Hepatocyte (in vitro differentiated cells): Measurements from ENCODE around the gene PADI4. TPM values are rescaled to one million over a fixed set of nuclear protein-coding genes. Genes with fewer than 3 reads are reported as not detected.

Source experiments
- DNase-seq: peaks from one replicate; pipeline ENCODE4 v3.0.0-alpha.2; 2016; ENCODE audit warnings: low spot score
- H2AFZ ChIP-seq: fragments of 200-600 bp; sonication (generic); 2 replicates; pipeline ENCODE4 v1.6.0; 2016; ENCODE audit warnings: antibody characterized with exemption, mild to moderate bottlenecking
- H3K27ac ChIP-seq: fragments of 200-600 bp; sonication (generic); 2 replicates; pipeline ENCODE4 v1.5.1; 2016; ENCODE audit warnings: mild to moderate bottlenecking
- H3K27me3 ChIP-seq: fragments of 200-600 bp; sonication (generic); 2 replicates; pipeline ENCODE4 v1.6.1; 2016
- H3K36me3 ChIP-seq: fragments of 200-600 bp; sonication (generic); replicated peaks from 2 replicates; pipeline ENCODE4 v1.5.1; 2016; ENCODE audit warnings: low read depth; ENCODE audit not compliant: insufficient read depth
- H3K4me1 ChIP-seq: fragments of 200-600 bp; sonication (generic); 2 replicates; pipeline ENCODE4 v1.5.1; 2016; ENCODE audit warnings: mild to moderate bottlenecking, moderate library complexity; ENCODE audit not compliant: insufficient read depth
- H3K4me2 ChIP-seq: fragments of 200-600 bp; sonication (generic); 2 replicates; pipeline ENCODE4 v1.6.0; 2016
- H3K4me3 ChIP-seq: fragments of 200-600 bp; sonication (generic); 2 replicates; pipeline ENCODE4 v1.5.1; 2016; ENCODE audit warnings: mild to moderate bottlenecking
- H3K79me2 ChIP-seq: fragments of 200-600 bp; sonication (generic); 2 replicates; pipeline ENCODE4 v1.6.0; 2017; ENCODE audit warnings: mild to moderate bottlenecking
- H3K9me2 ChIP-seq: fragments of 200-600 bp; sonication (generic); replicated peaks from 2 replicates; pipeline ENCODE4 v1.6.0; 2017; ENCODE audit warnings: mild to moderate bottlenecking; ENCODE audit not compliant: insufficient read depth
- H3K9me3 ChIP-seq: fragments of 200-600 bp; sonication (generic); 2 replicates; pipeline ENCODE4 v1.5.1; 2016; ENCODE audit warnings: low read depth, mild to moderate bottlenecking
- H4K20me1 ChIP-seq: fragments of 200-600 bp; sonication (generic); 2 replicates; pipeline ENCODE4 v1.6.0; 2016; ENCODE audit warnings: mild to moderate bottlenecking; ENCODE audit not compliant: insufficient read depth, poor library complexity, severe bottlenecking
- EZH2 ChIP-seq: fragments of 200-600 bp; sonication (generic); IDR thresholded peaks from 2 replicates; pipeline ENCODE4 v1.6.1; 2016; ENCODE audit warnings: antibody characterized with exemption, mild to moderate bottlenecking, borderline replicate concordance
- EZH2phosphoT487 ChIP-seq: fragments of 200-600 bp; sonication (generic); IDR thresholded peaks from one replicate; pipeline ENCODE4 v1.6.1; 2018; ENCODE audit warnings: antibody characterized with exemption, mild to moderate bottlenecking, low read depth, moderate library complexity; ENCODE audit not compliant: unreplicated experiment, severe bottlenecking
- WGBS: methylation state at CpG from one replicate; pipeline ENCODE4 v1.1.6; 2016; ENCODE audit warnings: low lambda C conversion rate; ENCODE audit errors: missing lambda C conversion rate; 5-methylcytosine and 5-hydroxymethylcytosine counted together
- polyA plus RNA-seq: library from polyadenylated mRNA; unstranded; fragments of >200 nt; fragmentation: Nextera tagmentation; extraction: Ambion mirVana; gene quantifications from 2 replicates; pipeline ENCODE4 v1.2.1, GENCODE V29; 2016
- total RNA-seq: library from RNA; depleted of rRNA; stranded (reverse); fragments of >200 nt; gene quantifications from 2 replicates; pipeline ENCODE4 v1.2.3, GENCODE V29; 2014
- TF ChIP-seq, protein P1 (sequence below): fragments of 200-600 bp; sonication (generic); IDR thresholded peaks from 2 replicates; pipeline ENCODE4 v1.5.1; 2016; ENCODE audit warnings: antibody characterized with exemption, mild to moderate bottlenecking; ENCODE audit not compliant: poor library complexity

PADI4 gene
- total and polyA plus RNA-seq, 2 experiments from 2014 or later: not detected

DNA sequence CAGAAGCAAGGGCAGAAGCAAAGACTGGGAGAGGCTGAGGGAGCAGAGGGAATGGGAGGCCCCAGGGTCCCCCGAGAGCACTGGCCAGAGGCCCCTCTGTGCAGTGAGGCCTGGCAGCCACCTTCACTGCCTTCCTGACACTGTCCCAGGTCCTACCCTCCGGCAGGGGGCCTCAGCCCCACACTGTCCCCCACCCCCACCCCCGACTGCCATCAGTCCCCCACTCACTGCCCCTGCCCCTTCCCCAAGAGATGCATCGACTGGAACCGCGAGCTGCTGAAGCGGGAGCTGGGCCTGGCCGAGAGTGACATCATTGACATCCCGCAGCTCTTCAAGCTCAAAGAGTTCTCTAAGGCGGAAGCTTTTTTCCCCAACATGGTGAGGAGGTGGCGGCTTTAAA is 51.0 kb downstream of the PADI4 start:
- H2AFZ ChIP-seq: no peak overlapping the region

DNA sequence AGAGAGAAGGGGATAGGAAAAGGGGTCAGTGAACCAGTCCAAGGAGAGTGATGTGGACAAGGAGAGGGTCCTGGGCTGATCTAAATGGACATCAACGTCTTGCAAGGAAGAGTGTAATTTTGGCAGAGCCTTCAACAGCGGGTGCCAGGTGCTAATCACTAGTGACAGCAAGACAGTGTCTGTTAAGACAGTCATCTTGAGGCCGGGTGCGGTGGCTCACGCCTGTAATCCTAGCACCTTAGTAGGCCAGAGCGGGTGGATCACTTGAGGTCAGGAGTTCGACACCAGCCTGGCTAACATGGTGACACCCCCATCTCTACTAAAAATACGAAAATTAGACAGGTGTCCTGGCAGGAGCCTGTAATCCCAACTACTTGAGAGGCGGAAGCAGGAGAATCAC is 51.8 kb downstream of the PADI4 start:
- H3K4me3 ChIP-seq: no peak overlapping the region
- no peak overlapping the region for H2AFZ ChIP-seq
- H3K36me3 ChIP-seq: no peaks in the 10 kb centered on the region
- H3K27me3 ChIP-seq: no peaks in the 10 kb centered on the region
- TF ChIP-seq EZH2 (no peak), EZH2phosphoT487 (no peak)
- TF ChIP-seq, protein P1, sequence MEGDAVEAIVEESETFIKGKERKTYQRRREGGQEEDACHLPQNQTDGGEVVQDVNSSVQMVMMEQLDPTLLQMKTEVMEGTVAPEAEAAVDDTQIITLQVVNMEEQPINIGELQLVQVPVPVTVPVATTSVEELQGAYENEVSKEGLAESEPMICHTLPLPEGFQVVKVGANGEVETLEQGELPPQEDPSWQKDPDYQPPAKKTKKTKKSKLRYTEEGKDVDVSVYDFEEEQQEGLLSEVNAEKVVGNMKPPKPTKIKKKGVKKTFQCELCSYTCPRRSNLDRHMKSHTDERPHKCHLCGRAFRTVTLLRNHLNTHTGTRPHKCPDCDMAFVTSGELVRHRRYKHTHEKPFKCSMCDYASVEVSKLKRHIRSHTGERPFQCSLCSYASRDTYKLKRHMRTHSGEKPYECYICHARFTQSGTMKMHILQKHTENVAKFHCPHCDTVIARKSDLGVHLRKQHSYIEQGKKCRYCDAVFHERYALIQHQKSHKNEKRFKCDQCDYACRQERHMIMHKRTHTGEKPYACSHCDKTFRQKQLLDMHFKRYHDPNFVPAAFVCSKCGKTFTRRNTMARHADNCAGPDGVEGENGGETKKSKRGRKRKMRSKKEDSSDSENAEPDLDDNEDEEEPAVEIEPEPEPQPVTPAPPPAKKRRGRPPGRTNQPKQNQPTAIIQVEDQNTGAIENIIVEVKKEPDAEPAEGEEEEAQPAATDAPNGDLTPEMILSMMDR: no peak
- H3K79me2 ChIP-seq: no peaks in the 10 kb centered on the region
- H4K20me1 ChIP-seq: no peaks in the 10 kb centered on the region
- DNase-seq: no peak
- 91% methylated on average over 9 of the region's 9 CpGs for WGBS
- H3K4me1 ChIP-seq: no peaks in the 10 kb centered on the region
- H3K9me3 ChIP-seq: no peaks in the 10 kb centered on the region
- no peak overlapping the region for H3K4me2 ChIP-seq
- no peaks in the 10 kb centered on the region for H3K9me2 ChIP-seq
- no peak overlapping the region for H3K27ac ChIP-seq

More for the DNA sequence above, 51.0 kb downstream of the PADI4 start:
- TF ChIP-seq, protein P1: no peak
- no peak for TF ChIP-seq EZH2
- no peak for TF ChIP-seq EZH2phosphoT487
- 81% methylated on average over 8 of the region's 11 CpGs for WGBS
- Histone ChIP-seq H3K9me2 (no peaks in the 10 kb centered on the region), H3K9me3 (no peaks in the 10 kb centered on the region), H3K4me3 (no peak overlapping the region), H3K27ac (no peak overlapping the region), H3K79me2 (no peaks in the 10 kb centered on the region), H4K20me1 (no peaks in the 10 kb centered on the region), H3K4me2 (no peak overlapping the region), H3K4me1 (no peaks in the 10 kb centered on the region), H3K27me3 (no peaks in the 10 kb centered on the region), H3K36me3 (no peaks in the 10 kb centered on the region)
- DNase-seq: no peak

DNA sequence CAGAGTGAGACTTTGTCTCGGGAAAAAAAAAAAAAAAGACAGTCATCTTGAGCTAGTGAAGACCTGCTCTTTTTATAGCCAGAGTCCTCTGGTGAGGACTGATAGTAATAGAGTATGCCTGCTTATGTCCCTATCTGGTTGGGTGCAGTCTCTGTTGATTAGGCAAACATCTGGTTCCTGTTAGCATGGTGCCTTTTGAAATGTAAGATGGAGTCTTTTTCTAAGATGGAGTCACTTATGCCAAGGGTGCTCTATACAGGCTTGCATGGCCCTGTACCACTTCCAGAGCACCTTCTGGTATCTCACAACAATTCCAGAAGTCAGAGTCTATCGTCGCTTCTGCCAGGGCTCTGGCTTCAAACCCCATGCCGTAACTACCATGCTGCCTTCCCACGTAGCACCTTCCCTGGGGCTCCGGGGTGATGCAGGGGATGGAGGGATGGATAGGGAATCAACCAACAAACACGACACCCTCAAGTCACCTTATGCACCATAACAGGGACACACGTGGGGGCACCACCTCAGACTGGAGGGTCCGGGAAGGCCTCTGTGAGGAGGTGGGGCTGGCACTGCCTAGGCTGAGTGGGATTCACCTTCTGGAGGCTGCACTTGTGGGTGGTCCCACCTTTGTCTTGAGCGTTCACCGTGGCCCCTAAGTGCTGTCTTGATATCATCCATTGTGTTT is 52.4 kb downstream of the PADI4 start:
- Histone ChIP-seq H3K4me3 (no peak overlapping the region), H4K20me1 (no peaks in the 10 kb centered on the region), H2AFZ (no peak overlapping the region), H3K4me1 (no peaks in the 10 kb centered on the region), H3K36me3 (no peaks in the 10 kb centered on the region), H3K27me3 (no peaks in the 10 kb centered on the region), H3K9me2 (no peaks in the 10 kb centered on the region), H3K9me3 (no peaks in the 10 kb centered on the region), H3K4me2 (no peak overlapping the region), H3K27ac (no peak overlapping the region), H3K79me2 (no peaks in the 10 kb centered on the region)
- WGBS: 87% methylated on average over 11 of the region's 11 CpGs
- TF ChIP-seq EZH2 (no peak), EZH2phosphoT487 (no peak)
- TF ChIP-seq, protein P1: no peak
- no peak for DNase-seq

DNA sequence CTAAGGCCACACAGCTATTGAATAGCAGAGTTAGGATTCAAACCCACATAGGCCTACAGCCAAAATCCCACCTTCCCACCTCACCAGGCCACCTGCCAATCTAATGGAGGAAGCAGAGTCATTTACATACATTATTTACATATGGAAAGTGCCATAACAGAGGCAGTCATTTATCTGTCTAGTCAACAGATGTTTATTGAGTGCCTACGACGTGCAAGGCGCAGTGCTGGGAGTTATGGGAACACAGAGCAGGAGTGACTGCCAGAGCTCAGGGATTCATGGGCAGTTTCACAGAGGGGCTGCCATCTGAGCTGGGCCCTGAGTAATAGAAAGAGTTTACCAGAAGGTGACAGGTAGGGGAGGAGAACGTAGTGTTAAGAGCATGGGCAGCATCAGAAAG is 53.7 kb downstream of the PADI4 start:
- WGBS: 76% methylated on average over 4 of the region's 4 CpGs
- H3K79me2 ChIP-seq: no peaks in the 10 kb centered on the region
- no peak for DNase-seq
- no peak overlapping the region for H3K4me3 ChIP-seq
- H3K36me3 ChIP-seq: no peaks in the 10 kb centered on the region
- no peaks in the 10 kb centered on the region for H4K20me1 ChIP-seq
- no peaks in the 10 kb centered on the region for H3K9me2 ChIP-seq
- no peak overlapping the region for H3K4me2 ChIP-seq
- no peaks in the 10 kb centered on the region for H3K27me3 ChIP-seq
- no peak overlapping the region for H3K27ac ChIP-seq
- H3K4me1 ChIP-seq: no peaks in the 10 kb centered on the region
- no peak overlapping the region for H2AFZ ChIP-seq
- TF ChIP-seq EZH2 (no peak), EZH2phosphoT487 (no peak)
- TF ChIP-seq, protein P1: no peak
- no peaks in the 10 kb centered on the region for H3K9me3 ChIP-seq
